ENCODE measurements around the gene CFAP74. TPM values are rescaled to one million over a fixed set of nuclear protein-coding genes. Genes with fewer than 3 reads are reported as not detected.

CFAP74 gene
- polyA plus RNA-seq, 2 of the 4 experiments (the other 2 are of a cell fraction), result 0.03 to 0.04 TPM

- Histone ChIP-seq H3K4me1 (0 out of 3 replicates have a peak, but pooled peaks cover 2% of the 10 kb centered on the region), H3K9me3 (no peaks in the 10 kb centered on the region), H3K4me2 (no peak overlapping the region), H3K4me3 (no peak overlapping the region), H3K27ac (no peak overlapping the region)
- TF ChIP-seq ELK1 (IDR thresholded peaks at IDR 0.05; ENCODE audit: low read depth, low read length) (no peak), ZNF302 (CRISPR knock-in tag; IDR thresholded peaks at IDR 0.05) (no peak), RARB (CRISPR knock-in tag; IDR thresholded peaks at IDR 0.05) (no peak), RCOR1 (IDR thresholded peaks at IDR 0.05; ENCODE audit: low read depth, low read length) (no peak), SREBF2 (IDR thresholded peaks at IDR 0.05) (no peak), RAD21 (conservative IDR thresholded peaks at IDR 0.05 in 1 of 2, IDR thresholded peaks at IDR 0.05 in 1 of 2) (no peak), RFX5 (IDR thresholded peaks at IDR 0.05) (no peak), USF2 (IDR thresholded peaks at IDR 0.05) (no peak), MAX (IDR thresholded peaks at IDR 0.05) (no peak), NPAS2 (CRISPR knock-in tag; IDR thresholded peaks at IDR 0.05; ENCODE audit: borderline replicate concordance) (no peak), KDM5A (IDR thresholded peaks at IDR 0.05) (no peak)
- FAIRE-seq (no peak), DNase-seq (ENCODE audit: low read depth in 1 of 2, low spot score in 1 of 2) (no peak), ATAC-seq (no peak)
- CTCF ChIA-PET, result interaction anchor here (0.6 to 9.5 kb wide), 20 partner anchors 9 to 1591 kb away, joined by 3 to 127 read pairs (median 5); no protein-coding TSS in a partner anchor
- WGBS (ENCODE audit: missing lambda C conversion rate), result 56% methylated on average over 13 of the region's 25 CpGs
- POLR2A ChIA-PET, result no interaction called here
Measured at GRCh38 chr1:2046953-2047748, 43.6 kb upstream of the CFAP74 start.

- CTCF ChIA-PET, result interaction anchor here (0.6 to 9.5 kb wide), 29 partner anchors 8 to 1592 kb away, joined by 3 to 127 read pairs (median 5); no protein-coding TSS in a partner anchor
- Histone ChIP-seq H3K4me1 (0 out of 3 replicates have a peak, but pooled peaks cover 2% of the 10 kb centered on the region), H3K4me3 (no peak overlapping the region), H3K27ac (no peak overlapping the region), H3K4me2 (no peak overlapping the region), H3K9me3 (no peaks in the 10 kb centered on the region)
- 44% methylated on average over 12 of the region's 20 CpGs for WGBS (ENCODE audit: missing lambda C conversion rate)
- DNase-seq (ENCODE audit: low read depth in 1 of 2, low spot score in 1 of 2) (peak; percentile 52 to 64), ATAC-seq (peak; percentile 60 to 73), FAIRE-seq (no peak)
- TF ChIP-seq CTCF (IDR thresholded peaks at IDR 0.05) (peak; percentile 61), NR3C1 (IDR thresholded peaks at IDR 0.05) (no peak), POLR2AphosphoS2 (conservative IDR thresholded peaks at IDR 0.05; ENCODE audit: low read length) (no peak), FOSB (CRISPR knock-in tag; IDR thresholded peaks at IDR 0.05) (no peak), RARB (CRISPR knock-in tag; IDR thresholded peaks at IDR 0.05) (no peak), ELK1 (IDR thresholded peaks at IDR 0.05; ENCODE audit: low read depth, low read length) (no peak), ZFP36 (IDR thresholded peaks at IDR 0.05; ENCODE audit: borderline replicate concordance, partially characterized antibody) (no peak), SMC3 (IDR thresholded peaks at IDR 0.05) (peak; percentile 49), FOXS1 (CRISPR knock-in tag; IDR thresholded peaks at IDR 0.05) (no peak), ZNF302 (CRISPR knock-in tag; IDR thresholded peaks at IDR 0.05) (no peak), POLR2A (IDR thresholded peaks at IDR 0.05; ENCODE audit: low read length) (no peak), JUN (IDR thresholded peaks at IDR 0.05) (no peak), EHF (CRISPR knock-in tag; IDR thresholded peaks at IDR 0.05) (no peak), ATOH8 (CRISPR knock-in tag; IDR thresholded peaks at IDR 0.05; ENCODE audit: low read depth) (no peak), KDM5A (IDR thresholded peaks at IDR 0.05) (no peak), MAX (IDR thresholded peaks at IDR 0.05) (no peak), EP300 (IDR thresholded peaks at IDR 0.05) (no peak), CEBPB (IDR thresholded peaks at IDR 0.05) (no peak), CHD4 (IDR thresholded peaks at IDR 0.05; ENCODE audit: borderline replicate concordance) (no peak), TFCP2L1 (CRISPR knock-in tag; IDR thresholded peaks at IDR 0.05) (no peak), RAD21 (conservative IDR thresholded peaks at IDR 0.05 in 1 of 2, IDR thresholded peaks at IDR 0.05 in 1 of 2) (peak; percentile 61 to 70), GATA3 (IDR thresholded peaks at IDR 0.05; ENCODE audit: borderline replicate concordance) (no peak), RFX5 (IDR thresholded peaks at IDR 0.05) (no peak), BHLHE40 (IDR thresholded peaks at IDR 0.05; ENCODE audit: low read depth, low read length) (no peak), MAZ (IDR thresholded peaks at IDR 0.05; ENCODE audit: borderline replicate concordance, low read depth, low read length) (no peak)
- POLR2A ChIA-PET, result no interaction called here
Measured at GRCh38 chr1:2046174-2046917, 42.8 kb upstream of the CFAP74 start.
